CD14-positive monocyte (primary cell): ENCODE measurements around the gene NDUFC2. TPM values are rescaled to one million over a fixed set of nuclear protein-coding genes. Genes with fewer than 3 reads are reported as not detected.

Experiments
- DNase-seq, 3 donors: peaks; one replicate each; pipeline ENCODE4 v3.0.0-alpha.2; 2011 to 2022
- H2AFZ ChIP-seq: 2 replicates; pipeline ENCODE4 v1.6.0; 2012; ENCODE audit warnings: mild to moderate bottlenecking, low read depth, low read length, inconsistent platforms; ENCODE audit not compliant: insufficient read depth, poor library complexity, severe bottlenecking
- H3K27ac ChIP-seq, 2 donors: 1 replicate in 1 of 2; 2 replicates in 1 of 2; pipeline ENCODE4 v1.5.1; 2012 to 2013; ENCODE audit warnings: low read length in 2 of 2, control low read depth in 1 of 2, inconsistent platforms in 1 of 2, low read depth in 1 of 2, mild to moderate bottlenecking in 1 of 2
- H3K27me3 ChIP-seq, 2 donors: one replicate each; pipeline versions ENCODE4 v1.6.0 to v1.6.1; 2011 to 2013; ENCODE audit warnings: low read length in 2 of 2; ENCODE audit not compliant: control insufficient read depth in 2 of 2, insufficient read depth in 2 of 2
- H3K36me3 ChIP-seq, 2 donors: replicated peaks in 1 of 2; 1 replicate in 1 of 2; 2 replicates in 1 of 2; pipeline versions ENCODE4 v1.5.1 to v1.6.1; 2012 to 2013; ENCODE audit warnings: low read length in 2 of 2, control low read depth in 1 of 2, inconsistent platforms in 1 of 2, mild to moderate bottlenecking in 1 of 2; ENCODE audit not compliant: insufficient read depth in 2 of 2, control insufficient read depth in 1 of 2
- H3K4me1 ChIP-seq, 2 donors: 1 replicate in 1 of 2; 2 replicates in 1 of 2; pipeline versions ENCODE4 v1.5.1 to v1.6.1; 2012 to 2013; ENCODE audit warnings: low read length in 2 of 2, control low read depth in 1 of 2, inconsistent platforms in 1 of 2, mild to moderate bottlenecking in 1 of 2, moderate library complexity in 1 of 2; ENCODE audit not compliant: insufficient read depth in 2 of 2, control insufficient read depth in 1 of 2
- H3K4me2 ChIP-seq: replicated peaks from 2 replicates; pipeline ENCODE3; 2012; ENCODE audit warnings: low read length, moderate library complexity, mild to moderate bottlenecking; ENCODE audit not compliant: poor library complexity, severe bottlenecking; ENCODE audit errors: extremely low read depth
- H3K4me3 ChIP-seq, 3 experiments: fragments of 200-600 bp in 1 of 3; sonication (generic) in 1 of 3; replicated peaks in 1 of 3; 1 replicate in 2 of 3; 2 replicates in 1 of 3; pipeline ENCODE4 v1.5.1; 2011 to 2013; ENCODE audit warnings: low read length in 3 of 3, mild to moderate bottlenecking in 3 of 3, control low read depth in 2 of 3, low read depth in 2 of 3, inconsistent platforms in 1 of 3, moderate library complexity in 1 of 3
- H3K79me2 ChIP-seq: 2 replicates; pipeline ENCODE4 v1.6.0; 2012; ENCODE audit warnings: mild to moderate bottlenecking, control low read depth, inconsistent platforms, low read length, moderate library complexity; ENCODE audit not compliant: insufficient read depth
- H3K9ac ChIP-seq: 2 replicates; pipeline ENCODE4 v1.6.0; 2017; ENCODE audit warnings: low read length, mild to moderate bottlenecking; ENCODE audit not compliant: insufficient read depth, poor library complexity, severe bottlenecking
- H3K9me3 ChIP-seq, 2 donors: replicated peaks in 1 of 2; 1 replicate in 1 of 2; 2 replicates in 1 of 2; pipeline versions ENCODE4 v1.5.1 to v1.6.1; 2012 to 2013; ENCODE audit warnings: low read length in 2 of 2, control low read depth in 1 of 2; ENCODE audit not compliant: control insufficient read depth in 1 of 2, insufficient read depth in 1 of 2
- H4K20me1 ChIP-seq: 2 replicates; pipeline ENCODE4 v1.6.0; 2012; ENCODE audit warnings: mild to moderate bottlenecking, low read length, control low read depth, moderate library complexity; ENCODE audit not compliant: insufficient read depth
- H3K27ac Mint-ChIP-seq, 7 donors: one replicate each; pipeline ENCODE4 v1.8.0; 2020; ENCODE audit warnings: mild to moderate bottlenecking in 7 of 7, mixed read lengths in 7 of 7, moderate library complexity in 6 of 7, inconsistent platforms in 2 of 7
- H3K27me3 Mint-ChIP-seq, 3 donors: one replicate each; pipeline ENCODE4 v1.8.0; 2021 to 2022; ENCODE audit warnings: low read depth in 3 of 3, mild to moderate bottlenecking in 3 of 3, mixed read lengths in 3 of 3, moderate library complexity in 3 of 3, inconsistent platforms in 1 of 3
- H3K36me3 Mint-ChIP-seq, 2 donors: one replicate each; pipeline ENCODE4 v1.8.0; 2020; ENCODE audit warnings: mixed read lengths in 2 of 2, inconsistent platforms in 1 of 2, mild to moderate bottlenecking in 1 of 2
- H3K4me1 Mint-ChIP-seq: one replicate; pipeline ENCODE4 v1.8.0; 2020; ENCODE audit warnings: mild to moderate bottlenecking, mixed read lengths
- H3K4me3 Mint-ChIP-seq, 2 donors: one replicate each; pipeline ENCODE4 v1.8.0; 2020; ENCODE audit warnings: mild to moderate bottlenecking in 2 of 2, mixed read lengths in 2 of 2, moderate library complexity in 1 of 2
- H3K9me3 Mint-ChIP-seq, 7 donors: one replicate each; pipeline ENCODE4 v1.8.0; 2020 to 2022; ENCODE audit warnings: mixed read lengths in 7 of 7, mild to moderate bottlenecking in 6 of 7, moderate library complexity in 6 of 7, inconsistent platforms in 2 of 7
- WGBS: methylation state at CpG from one replicate; pipeline ENCODE4 v1.1.5; 2013; ENCODE audit warnings: missing lambda C conversion rate; ENCODE audit not compliant: insufficient coverage; 5-methylcytosine and 5-hydroxymethylcytosine counted together
- intact Hi-C, 2 donors: fragments of 100-400 bp; cut with micrococcal nuclease; formaldehyde crosslinking; loops; one replicate each; pipeline versions ENCODE4 v1.15.0 to v1.15.1; 2023
- polyA plus RNA-seq, 3 donors: library from polyadenylated mRNA; depleted of rRNA in 1 of 3; unstranded in 2 of 3; stranded (reverse) in 1 of 3; fragments of 300-500 nt in 2 of 3; fragments of >200 nt in 1 of 3; fragmentation: Illumina TruSeq in 2 of 3; gene quantifications; 1 replicate in 2 of 3; 2 replicates in 1 of 3; pipeline ENCODE4 v1.2.3, GENCODE V29; 2012 to 2021
- TF ChIP-seq, protein P1 (sequence below): fragments of 200-600 bp; IDR thresholded peaks from one replicate; pipeline ENCODE4 v1.8.0; 2022; ENCODE audit warnings: antibody characterized with exemption, mild to moderate bottlenecking

The NDUFC2 gene
- polyA plus RNA-seq, 3 donors, result 47.7 to 219 (median 209) TPM

GRCh38 chr11:78021611-78022010, 58.1 kb downstream of the NDUFC2 start:
- Mint-ChIP-seq H3K36me3 (no peaks in the 10 kb centered on the region), H3K4me1 (peaks cover 9% of the 10 kb centered on the region), H3K9me3 (peaks cover 0 to 2% (median 0%) of the 10 kb centered on the region in 7 donors), H3K27ac (peak overlapping the region in 1 of 7 donors; percentile 50), H3K4me3 (no peak overlapping the region), H3K27me3 (peaks cover 11 to 28% (median 23%) of the 10 kb centered on the region in 3 donors)
- TF ChIP-seq, protein P1, sequence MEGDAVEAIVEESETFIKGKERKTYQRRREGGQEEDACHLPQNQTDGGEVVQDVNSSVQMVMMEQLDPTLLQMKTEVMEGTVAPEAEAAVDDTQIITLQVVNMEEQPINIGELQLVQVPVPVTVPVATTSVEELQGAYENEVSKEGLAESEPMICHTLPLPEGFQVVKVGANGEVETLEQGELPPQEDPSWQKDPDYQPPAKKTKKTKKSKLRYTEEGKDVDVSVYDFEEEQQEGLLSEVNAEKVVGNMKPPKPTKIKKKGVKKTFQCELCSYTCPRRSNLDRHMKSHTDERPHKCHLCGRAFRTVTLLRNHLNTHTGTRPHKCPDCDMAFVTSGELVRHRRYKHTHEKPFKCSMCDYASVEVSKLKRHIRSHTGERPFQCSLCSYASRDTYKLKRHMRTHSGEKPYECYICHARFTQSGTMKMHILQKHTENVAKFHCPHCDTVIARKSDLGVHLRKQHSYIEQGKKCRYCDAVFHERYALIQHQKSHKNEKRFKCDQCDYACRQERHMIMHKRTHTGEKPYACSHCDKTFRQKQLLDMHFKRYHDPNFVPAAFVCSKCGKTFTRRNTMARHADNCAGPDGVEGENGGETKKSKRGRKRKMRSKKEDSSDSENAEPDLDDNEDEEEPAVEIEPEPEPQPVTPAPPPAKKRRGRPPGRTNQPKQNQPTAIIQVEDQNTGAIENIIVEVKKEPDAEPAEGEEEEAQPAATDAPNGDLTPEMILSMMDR, result no peak
- no peak overlapping the region for H3K27ac ChIP-seq
- no peaks in the 10 kb centered on the region for H3K79me2 ChIP-seq
- no peak overlapping the region for H3K9ac ChIP-seq
- no peak overlapping the region for H2AFZ ChIP-seq
- H3K9me3 ChIP-seq, result no peaks in the 10 kb centered on the region
- H3K4me3 ChIP-seq, result no peak overlapping the region
- H3K4me2 ChIP-seq, result no peak overlapping the region
- 88% methylated on average over 6 of the region's 6 CpGs for WGBS
- H3K4me1 ChIP-seq, result peaks cover 4 to 6% of the 10 kb centered on the region in 2 donors
- H3K27me3 ChIP-seq, result peaks cover 2 to 15% of the 10 kb centered on the region in 2 donors
- H3K36me3 ChIP-seq, result no peaks in the 10 kb centered on the region
- DNase-seq, result no peak
- intact Hi-C loops, result no loop called here
- no peaks in the 10 kb centered on the region for H4K20me1 ChIP-seq

- WGBS, result no CpG with 5 or more reads among the region's 3 CpGs
- peaks cover 2 to 15% of the 10 kb centered on the region in 2 donors for H3K27me3 ChIP-seq
- no peaks in the 10 kb centered on the region for H3K36me3 Mint-ChIP-seq
- no peak for DNase-seq
- H3K36me3 ChIP-seq, result no peaks in the 10 kb centered on the region
- intact Hi-C loops, result no loop called here
- TF ChIP-seq, protein P1, result no peak
- H3K9me3 Mint-ChIP-seq, result no peaks in the 10 kb centered on the region
- H2AFZ ChIP-seq, result no peak overlapping the region
- no peaks in the 10 kb centered on the region for H3K79me2 ChIP-seq
- peaks cover 4 to 6% of the 10 kb centered on the region in 2 donors for H3K4me1 ChIP-seq
- no peaks in the 10 kb centered on the region for H4K20me1 ChIP-seq
- no peak overlapping the region for H3K27ac ChIP-seq
- no peak overlapping the region for H3K4me2 ChIP-seq
- H3K9me3 ChIP-seq, result no peaks in the 10 kb centered on the region
- H3K4me1 Mint-ChIP-seq, result peaks cover 9% of the 10 kb centered on the region
- no peak overlapping the region for H3K4me3 ChIP-seq
- no peak overlapping the region for H3K9ac ChIP-seq
- no peak overlapping the region for H3K27ac Mint-ChIP-seq
- no peak overlapping the region for H3K4me3 Mint-ChIP-seq
- peaks cover 13 to 28% (median 23%) of the 10 kb centered on the region in 3 donors for H3K27me3 Mint-ChIP-seq
Observed at GRCh38 chr11:78020246-78020645, 59.4 kb downstream of the NDUFC2 start.
